C4-2B (cell line): ENCODE results near the gene KIAA2012.

Source experiments
- H3K27ac ChIP-seq: fragments of 450-650 bp; 2 replicates; pipeline ENCODE4 v1.5.1; 2017
- ZFX ChIP-seq: fragments of 450-650 bp; IDR thresholded peaks from 2 replicates; pipeline ENCODE4 v1.6.1; 2017
- TF ChIP-seq, protein P1 (sequence below): fragments of 450-650 bp; conservative IDR thresholded peaks from 2 replicates; pipeline ENCODE4 v1.5.1; 2017; ENCODE audit warnings: mild to moderate bottlenecking

The KIAA2012 gene

DNA sequence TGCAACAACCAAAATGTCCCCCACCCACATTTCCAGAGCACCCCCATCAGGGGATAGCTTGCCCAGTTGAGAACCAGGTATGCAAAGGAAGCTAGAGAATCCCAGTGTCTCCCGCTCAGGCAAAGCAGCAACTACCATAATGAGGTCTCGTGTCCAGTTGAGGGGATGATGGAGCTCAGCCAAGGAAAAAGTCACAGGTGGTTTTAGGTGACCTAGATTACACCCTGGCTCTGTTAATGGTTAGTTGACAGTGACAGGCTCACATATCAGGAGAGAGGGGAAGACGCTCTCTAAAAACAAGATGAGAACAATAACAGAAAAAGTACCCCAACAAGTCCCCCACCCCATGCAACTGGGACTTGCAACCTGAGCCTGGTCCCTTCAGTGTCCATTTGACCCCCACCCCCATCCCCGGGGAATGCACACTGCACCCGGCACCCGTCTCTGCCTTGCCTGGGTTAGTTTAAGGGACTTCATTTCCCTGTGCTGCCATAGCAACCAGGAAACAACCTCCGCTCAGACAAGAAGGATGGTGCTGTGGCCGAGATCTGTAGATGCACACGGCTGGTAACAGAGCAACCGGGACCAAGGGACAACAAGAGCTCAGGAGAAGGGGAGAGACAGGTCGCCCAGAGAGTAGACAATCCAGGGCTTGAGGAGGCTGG is at the start of gene KIAA2012:
KIAA2012 (plus strand) TSS at position 519 of the 665 bp plus-strand sequence. CDS start 373 bp downstream, outside the sequence.
- no peak within 1 kb of the TSS for H3K27ac ChIP-seq
- no peak for TF ChIP-seq ZFX
- TF ChIP-seq, protein P1, sequence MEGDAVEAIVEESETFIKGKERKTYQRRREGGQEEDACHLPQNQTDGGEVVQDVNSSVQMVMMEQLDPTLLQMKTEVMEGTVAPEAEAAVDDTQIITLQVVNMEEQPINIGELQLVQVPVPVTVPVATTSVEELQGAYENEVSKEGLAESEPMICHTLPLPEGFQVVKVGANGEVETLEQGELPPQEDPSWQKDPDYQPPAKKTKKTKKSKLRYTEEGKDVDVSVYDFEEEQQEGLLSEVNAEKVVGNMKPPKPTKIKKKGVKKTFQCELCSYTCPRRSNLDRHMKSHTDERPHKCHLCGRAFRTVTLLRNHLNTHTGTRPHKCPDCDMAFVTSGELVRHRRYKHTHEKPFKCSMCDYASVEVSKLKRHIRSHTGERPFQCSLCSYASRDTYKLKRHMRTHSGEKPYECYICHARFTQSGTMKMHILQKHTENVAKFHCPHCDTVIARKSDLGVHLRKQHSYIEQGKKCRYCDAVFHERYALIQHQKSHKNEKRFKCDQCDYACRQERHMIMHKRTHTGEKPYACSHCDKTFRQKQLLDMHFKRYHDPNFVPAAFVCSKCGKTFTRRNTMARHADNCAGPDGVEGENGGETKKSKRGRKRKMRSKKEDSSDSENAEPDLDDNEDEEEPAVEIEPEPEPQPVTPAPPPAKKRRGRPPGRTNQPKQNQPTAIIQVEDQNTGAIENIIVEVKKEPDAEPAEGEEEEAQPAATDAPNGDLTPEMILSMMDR = no peak

DNA sequence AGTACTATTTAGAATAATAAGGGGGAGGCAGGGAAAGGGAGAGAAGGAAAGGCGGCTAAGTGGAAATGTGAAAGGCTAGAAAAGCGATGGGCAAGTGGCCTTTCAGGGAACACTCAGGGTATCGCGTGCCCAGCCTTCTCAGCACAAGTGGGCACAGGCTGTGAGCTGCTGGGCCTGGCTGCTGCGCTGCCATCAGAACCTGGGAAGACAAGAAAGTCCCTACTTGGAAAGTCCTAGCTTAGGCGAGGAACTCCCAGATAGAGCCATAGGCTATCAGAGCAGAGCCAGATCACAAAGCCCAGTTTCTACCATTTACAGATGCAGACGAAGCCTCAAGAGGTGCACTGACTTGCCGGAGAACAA is 49.2 kb upstream of the KIAA2012 start:
- TF ChIP-seq, protein P1 = no peak
- no peak for TF ChIP-seq ZFX

DNA sequence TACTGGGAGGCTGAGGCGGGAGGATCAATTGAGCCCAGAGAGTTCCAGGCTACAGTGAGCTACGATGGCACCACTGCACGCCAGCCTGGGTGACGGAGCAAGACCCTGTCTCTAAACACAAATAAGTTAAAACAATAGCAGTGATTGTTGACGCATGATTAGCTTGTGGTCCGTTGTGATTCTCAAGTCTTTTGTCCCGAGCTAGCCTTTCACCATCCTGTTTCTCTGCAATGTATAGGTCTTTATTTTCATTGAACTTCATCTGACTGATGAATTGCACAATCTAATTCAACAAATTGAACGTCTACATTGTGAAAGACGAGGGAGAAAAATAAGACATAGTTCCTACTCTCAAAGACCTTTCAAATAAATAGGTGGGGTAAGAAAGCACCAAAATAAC is 48.2 kb upstream of the KIAA2012 start:
- H3K27ac ChIP-seq = no peak overlapping the region
- TF ChIP-seq, protein P1 = no peak
- no peak for TF ChIP-seq ZFX

More for the DNA sequence above, 49.2 kb upstream of the KIAA2012 start:
- no peak overlapping the region for H3K27ac ChIP-seq

DNA sequence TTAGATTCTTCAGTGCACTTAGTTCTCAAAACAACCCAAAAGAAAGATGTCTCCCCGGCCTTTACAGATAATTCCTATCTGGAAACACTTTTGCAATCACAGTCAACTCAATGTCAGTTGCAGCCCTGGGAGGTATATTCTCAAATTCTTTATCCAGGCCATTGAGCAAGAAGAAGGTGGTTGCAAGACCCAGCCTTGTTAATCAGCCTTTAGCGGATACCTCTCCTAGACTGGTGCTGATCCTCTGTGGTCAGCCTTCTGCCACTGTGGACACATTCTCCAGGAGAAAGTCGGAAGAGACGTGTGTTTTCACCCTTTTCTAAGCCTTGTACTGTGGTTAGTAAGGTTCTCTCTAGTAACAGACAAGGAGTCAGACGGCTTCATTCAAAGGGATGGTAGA is 47.2 kb upstream of the KIAA2012 start:
- no peak overlapping the region for H3K27ac ChIP-seq
- TF ChIP-seq ZFX = no peak
- TF ChIP-seq, protein P1 = no peak

DNA sequence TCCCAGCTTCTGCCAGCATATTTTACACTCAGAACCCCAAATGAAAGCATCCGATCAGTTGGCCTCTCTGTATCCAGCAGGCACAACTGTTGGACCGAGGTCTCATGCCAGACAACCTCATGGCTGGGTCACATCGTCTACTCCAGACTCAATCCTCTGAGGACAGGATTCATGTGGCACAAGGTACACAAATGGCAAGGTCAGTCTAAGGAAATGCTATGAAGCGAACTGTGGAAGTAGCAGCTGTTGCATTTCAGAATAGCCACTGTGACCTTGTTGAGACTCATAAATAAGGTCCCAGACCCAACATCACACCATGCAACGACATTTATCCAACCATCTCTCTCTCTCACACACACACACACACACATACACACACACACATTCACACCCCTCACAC is 46.5 kb upstream of the KIAA2012 start:
- H3K27ac ChIP-seq = no peak overlapping the region
- TF ChIP-seq, protein P1 = no peak
- TF ChIP-seq ZFX = no peak

DNA sequence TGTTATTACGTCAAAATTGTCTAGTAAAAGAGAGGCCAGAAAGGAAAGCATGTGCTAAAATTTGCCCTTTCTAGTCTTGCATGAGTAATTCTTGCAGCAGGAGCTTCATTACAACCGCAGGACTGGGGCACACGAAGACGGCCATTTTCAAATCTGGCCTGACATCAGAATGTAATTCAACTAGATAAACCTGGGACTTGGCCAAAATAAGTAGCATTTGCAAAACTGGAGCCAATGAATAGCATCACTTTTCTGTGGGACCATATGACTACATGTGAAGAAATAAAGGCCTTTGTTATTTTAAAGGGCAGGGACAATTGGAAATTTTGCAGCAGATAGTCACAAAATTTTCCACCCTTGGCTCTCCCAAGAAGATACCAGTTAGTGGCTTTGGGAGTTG is 42.4 kb upstream of the KIAA2012 start:
- H3K27ac ChIP-seq = no peak overlapping the region
- no peak for TF ChIP-seq ZFX
- TF ChIP-seq, protein P1 = no peak

DNA sequence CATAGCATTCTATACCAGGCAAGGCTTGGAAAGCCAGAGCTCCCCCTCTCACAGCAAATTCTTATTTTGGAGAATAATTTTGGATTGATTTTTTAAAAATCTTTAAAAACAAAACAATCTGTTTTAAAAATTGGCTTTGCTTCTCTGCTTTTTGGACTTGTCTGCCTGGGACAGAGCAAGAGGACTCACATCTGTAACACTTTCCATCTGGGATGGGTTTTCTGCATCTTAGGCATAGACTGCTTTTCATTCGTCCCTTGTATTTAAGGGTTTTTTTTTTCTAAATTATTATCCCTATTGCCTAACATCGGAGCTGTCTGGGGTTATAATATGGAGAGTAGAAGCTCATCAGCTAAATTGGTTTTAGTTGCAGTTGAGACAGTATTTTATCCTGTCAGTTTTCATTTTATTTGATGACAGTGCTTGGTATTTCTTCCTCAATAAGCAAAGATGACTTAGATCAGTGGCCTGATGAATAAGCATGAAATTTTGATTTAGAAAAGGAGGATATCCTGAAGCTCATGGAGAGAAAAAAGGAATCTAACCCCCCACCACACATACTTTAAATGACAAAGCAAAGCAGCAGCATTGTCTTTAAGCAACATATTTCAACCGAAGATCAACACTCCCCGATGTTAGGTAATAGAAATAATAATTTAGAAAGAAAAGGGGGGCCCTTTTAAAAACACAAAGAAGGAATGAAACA is 41.7 kb upstream of the KIAA2012 start:
- TF ChIP-seq, protein P1 = no peak
- no peak for TF ChIP-seq ZFX

More for the DNA sequence above, 41.7 kb upstream of the KIAA2012 start:
- no peak overlapping the region for H3K27ac ChIP-seq
